WI38 (cell line): Measurements from ENCODE around the gene MFAP2.

Experiments used
- H3K4me3 ChIP-seq: 2 replicates; pipeline ENCODE4 v1.5.1; 2011; ENCODE audit warnings: low read depth, mild to moderate bottlenecking, control low read depth, low read length
- CTCF ChIP-seq: IDR thresholded peaks from 2 replicates; pipeline ENCODE4 v1.5.1; 2012; ENCODE audit warnings: low read depth, mild to moderate bottlenecking, control low read depth, low read length

Gene MFAP2

GRCh38 chr1:16986962-16987361 lies 6.5 kb upstream of the MFAP2 start:
- no peak overlapping the region for H3K4me3 ChIP-seq
- TF ChIP-seq CTCF, result peak; percentile 48

GRCh38 chr1:16986560-16986959 lies 6.1 kb upstream of the MFAP2 start:
- no peak overlapping the region for H3K4me3 ChIP-seq
- no peak for TF ChIP-seq CTCF

- H3K4me3 ChIP-seq, result no peak overlapping the region
- TF ChIP-seq CTCF, result no peak
These were observed 5.7 kb upstream of the MFAP2 start for GRCh38 chr1:16986113-16986512.

GRCh38 chr1:16984717-16985116 lies 4.3 kb upstream of the MFAP2 start:
- no peak overlapping the region for H3K4me3 ChIP-seq
- no peak for TF ChIP-seq CTCF

GRCh38 chr1:16983649-16984048 lies 3.2 kb upstream of the MFAP2 start:
- H3K4me3 ChIP-seq, result no peak overlapping the region
- TF ChIP-seq CTCF, result no peak

- no peak for TF ChIP-seq CTCF
- H3K4me3 ChIP-seq, result no peak overlapping the region
These were observed 2.5 kb upstream of the MFAP2 start for GRCh38 chr1:16982902-16983301.

- no peak for TF ChIP-seq CTCF
- H3K4me3 ChIP-seq, result no peak overlapping the region
These were observed 939 bp upstream of the MFAP2 start for GRCh38 chr1:16981269-16981849.
